ENCODE data around the gene SYT1. TPM values are rescaled to one million over a fixed set of nuclear protein-coding genes. Genes with fewer than 3 reads are reported as not detected.

The SYT1 gene
- total and polyA plus RNA-seq, 2 of the 8 experiments (the other 6 are each of a cell fraction or from before 2014, with no cell fraction given): 11.0 to 34.6 TPM

DNA sequence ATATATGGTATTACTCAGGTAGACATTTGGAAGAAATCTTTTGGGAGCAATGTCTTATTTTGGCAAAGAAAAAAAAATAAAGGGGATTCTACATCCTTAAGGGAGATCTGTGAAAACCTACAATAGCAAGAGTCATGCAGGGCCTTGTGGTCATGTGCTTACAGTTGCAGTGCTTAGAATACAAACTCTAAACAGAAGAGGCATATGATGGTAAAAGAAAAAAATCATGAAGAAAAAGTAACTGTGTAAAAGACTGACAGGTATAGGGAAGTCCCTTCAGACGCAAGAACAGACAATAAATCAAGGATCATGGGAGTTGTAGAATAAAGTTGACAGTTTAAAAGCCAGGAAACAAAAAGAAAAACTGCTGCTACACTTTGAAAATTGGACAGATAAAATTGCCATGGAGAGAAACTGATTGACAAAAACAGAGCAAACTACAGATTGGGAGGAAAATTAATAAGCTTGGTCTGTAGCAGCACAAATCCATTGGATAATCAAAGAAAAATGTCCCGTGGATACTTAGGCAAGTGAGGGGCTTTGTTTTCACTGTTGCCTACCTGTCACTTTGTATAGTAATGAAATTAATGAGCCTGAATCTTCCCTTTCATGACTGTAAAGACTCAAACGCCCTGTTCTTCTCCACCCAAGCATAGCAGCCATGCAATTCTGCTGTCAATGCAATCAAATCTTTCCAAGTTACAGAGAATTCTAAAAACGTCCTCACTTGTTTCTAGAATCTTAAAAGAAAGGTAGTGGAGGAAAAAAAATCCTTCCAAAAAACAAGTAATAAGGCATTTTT is 402.0 kb downstream of the SYT1 start:
- no peaks in the 10 kb centered on the region for H3K4me1 ChIP-seq (replicated peaks in 1 of 4; ENCODE audit: control insufficient read depth in 3 of 4, insufficient read depth in 4 of 4, low read length in 3 of 4)
- H3K27ac ChIP-seq (ENCODE audit: low read depth, low read length): no peak overlapping the region
- POLR2A ChIA-PET (ENCODE audit: partially characterized antibody): no interaction called here
- H3K56ac ChIP-seq (replicated peaks; ENCODE audit: insufficient read length, low read depth, low read length): no peak overlapping the region
- H2BK15ac ChIP-seq (ENCODE audit: low read length): no peak overlapping the region
- H2BK12ac ChIP-seq (ENCODE audit: low read depth, low read length): no peak overlapping the region
- H3K23me2 ChIP-seq (ENCODE audit: low read depth, low read length): no peaks in the 10 kb centered on the region
- H3K23ac ChIP-seq (ENCODE audit: insufficient read length): no peak overlapping the region
- H2BK20ac ChIP-seq (ENCODE audit: low read length): no peak overlapping the region
- TF ChIP-seq RFX5 (IDR thresholded peaks at IDR 0.05; ENCODE audit: borderline replicate concordance, low read depth, low read length) (no peak), E2F6 (IDR thresholded peaks at IDR 0.05) (no peak), BACH1 (IDR thresholded peaks at IDR 0.05; ENCODE audit: low read length) (no peak), RAD21 (IDR thresholded peaks at IDR 0.05 in 1 of 2, conservative IDR thresholded peaks at IDR 0.05 in 1 of 2; ENCODE audit: low read depth in 2 of 2, low read length in 2 of 2) (no peak), CTCF (IDR thresholded peaks at IDR 0.05; ENCODE audit: control extremely low read depth in 1 of 3, insufficient read depth in 1 of 3, low read depth in 1 of 3, low read length in 3 of 3) (no peak)
- H3K79me2 ChIP-seq (ENCODE audit: control insufficient read depth in 1 of 2, insufficient read depth in 2 of 2, low read length in 2 of 2): no peaks in the 10 kb centered on the region
- no peaks in the 10 kb centered on the region for H3K79me1 ChIP-seq (ENCODE audit: low read depth, low read length)
- no peak for DNase-seq (ENCODE audit: low read depth in 1 of 2, low spot score in 2 of 2)
- H4K91ac ChIP-seq (replicated peaks; ENCODE audit: insufficient read length, low read length): no peak overlapping the region
- no peaks in the 10 kb centered on the region for H3K36me3 ChIP-seq (ENCODE audit: control insufficient read depth in 2 of 4, insufficient read depth in 4 of 4, low read length in 3 of 4)
- CTCF ChIA-PET (ENCODE audit: partially characterized antibody): interaction anchor here (0.9 to 1.0 kb wide), 2 partner anchors 16 to 28 kb away, joined by 3 read pairs; no protein-coding TSS in a partner anchor
- no peak overlapping the region for H2AFZ ChIP-seq (ENCODE audit: low read length)
- H3K27me3 ChIP-seq (replicated peaks in 1 of 4; ENCODE audit: control insufficient read depth in 3 of 4, extremely low read depth in 1 of 4, insufficient read depth in 3 of 4, low read length in 3 of 4): peaks cover 0 to 1% (median 0%) of the 10 kb centered on the region in 4 experiments; a peak in 1 of 7 replicates
- no peak overlapping the region for H3K18ac ChIP-seq (ENCODE audit: extremely low read depth, low read length)
- no peak overlapping the region for H3K9ac ChIP-seq (replicated peaks in 1 of 4; ENCODE audit: extremely low read depth in 1 of 4, low read depth in 3 of 4, low read length in 3 of 4)
- H3K9me3 ChIP-seq (ENCODE audit: insufficient read depth in 2 of 2, low read depth in 1 of 2, low read length in 1 of 2): no peaks in the 10 kb centered on the region
- H3K4me2 ChIP-seq (ENCODE audit: insufficient read depth in 1 of 2, low read depth in 2 of 2, low read length in 2 of 2): no peak overlapping the region
- H4K20me1 ChIP-seq (replicated peaks in 1 of 2; ENCODE audit: control insufficient read depth in 1 of 2, insufficient read depth in 2 of 2, low read length in 2 of 2): no peaks in the 10 kb centered on the region
- FAIRE-seq: no peak
- no peak overlapping the region for H2AK5ac ChIP-seq (ENCODE audit: low read depth, low read length)
- no peak overlapping the region for H4K5ac ChIP-seq (ENCODE audit: insufficient read length, low read depth, low read length)
- 78% methylated on average over 4 of the region's 4 CpGs; no CpG with 5 or more reads in 1 of the 2 experiments for WGBS, 2 experiments (ENCODE audit: extremely low coverage in 1 of 2, insufficient coverage in 1 of 2, insufficient read length in 1 of 2, insufficient replicate concordance in 2 of 2, low coverage in 1 of 2, low lambda C conversion rate in 2 of 2, missing lambda C conversion rate in 1 of 2)
- no peak overlapping the region for H3K14ac ChIP-seq (ENCODE audit: insufficient read length)
- no peak overlapping the region for H4K8ac ChIP-seq (ENCODE audit: extremely low read depth, insufficient read depth, low read length)
- H3K4ac ChIP-seq (replicated peaks; ENCODE audit: insufficient read length, low read depth, low read length): no peak overlapping the region
- H2BK120ac ChIP-seq (replicated peaks; ENCODE audit: low read depth, low read length): no peak overlapping the region
- no peak overlapping the region for H2BK5ac ChIP-seq (ENCODE audit: low read depth, low read length)
- H3K4me3 ChIP-seq (ENCODE audit: extremely low read depth in 1 of 4, insufficient read depth in 2 of 4, low read depth in 3 of 4, low read length in 4 of 4): no peak overlapping the region

Measured in H1 (cell line).